HFFc6 (cell line): ENCODE data around the gene C4A. TPM values are rescaled to one million over a fixed set of nuclear protein-coding genes. Genes with fewer than 3 reads are reported as not detected.
"Not testable (repeated sequence)": the region's sequence is repeated elsewhere in the genome, so short reads cannot be mapped to it uniquely, and the experiment has no call there.

Experiments used
- DNase-seq: peaks from one replicate; pipeline ENCODE4 v3.0.0-alpha.2; 2018
- H3K27ac Mint-ChIP-seq: 2 replicates; pipeline ENCODE4 v1.8.0; 2020; ENCODE audit warnings: mild to moderate bottlenecking, mixed read lengths
- H3K27me3 Mint-ChIP-seq: 2 replicates; pipeline ENCODE4 v1.8.0; 2021; ENCODE audit warnings: mild to moderate bottlenecking, moderate library complexity, mixed read lengths; ENCODE audit not compliant: insufficient read depth
- H3K36me3 Mint-ChIP-seq: 2 replicates; pipeline ENCODE4 v1.8.0; 2021; ENCODE audit warnings: low read depth, mixed read lengths
- H3K4me1 Mint-ChIP-seq: 2 replicates; pipeline ENCODE4 v1.8.0; 2020; ENCODE audit warnings: low read depth, mixed read lengths
- H3K4me3 Mint-ChIP-seq: 2 replicates; pipeline ENCODE4 v1.8.0; 2020; ENCODE audit warnings: mild to moderate bottlenecking, moderate library complexity, mixed read lengths
- H3K9me3 Mint-ChIP-seq: 2 replicates; pipeline ENCODE4 v1.8.0; 2020; ENCODE audit warnings: mild to moderate bottlenecking, mixed read lengths
- CTCF ChIP-seq: fragments of 200-600 bp; sonication (generic); IDR thresholded peaks from 2 replicates; pipeline ENCODE4 v1.5.0; 2021; ENCODE audit warnings: antibody characterized with exemption, mild to moderate bottlenecking
- total RNA-seq, 6 experiments: library from RNA; stranded (reverse); fragmentation: NEBNext Ultra II Directional; extraction: Animal tissue kit (Norgen Biotek cat#: 25700); gene quantifications; 2 replicates in 1 of 6; 3 replicates in 5 of 6; pipeline ENCODE4 v1.2.3, GENCODE V29; 2021

C4A gene
- total RNA-seq, 6 experiments from 2014 or later, result 1.2 to 3.2 (median 2.0) TPM

GRCh38 chr6:31978831-31979230, 3.0 kb upstream of the C4A start:
- Mint-ChIP-seq H3K4me3 (no peak overlapping the region), H3K27ac (no peak overlapping the region), H3K9me3 (no peaks in the 10 kb centered on the region), H3K36me3 (no peaks in the 10 kb centered on the region), H3K27me3 (no peaks in the 10 kb centered on the region), H3K4me1 (peaks cover 4% of the 10 kb centered on the region)
- no peak for DNase-seq
- TF ChIP-seq CTCF, result no peak

- H3K27me3 Mint-ChIP-seq, result no peaks in the 10 kb centered on the region
- no peaks in the 10 kb centered on the region for H3K9me3 Mint-ChIP-seq
- H3K27ac Mint-ChIP-seq, result no peak overlapping the region
- no peak overlapping the region for H3K4me3 Mint-ChIP-seq
- DNase-seq, result no peak
- no peak for TF ChIP-seq CTCF
- no peaks in the 10 kb centered on the region for H3K36me3 Mint-ChIP-seq
- H3K4me1 Mint-ChIP-seq, result no peaks in the 10 kb centered on the region
These were observed 2.5 kb upstream of the C4A start for GRCh38 chr6:31979238-31979898.

DNA sequence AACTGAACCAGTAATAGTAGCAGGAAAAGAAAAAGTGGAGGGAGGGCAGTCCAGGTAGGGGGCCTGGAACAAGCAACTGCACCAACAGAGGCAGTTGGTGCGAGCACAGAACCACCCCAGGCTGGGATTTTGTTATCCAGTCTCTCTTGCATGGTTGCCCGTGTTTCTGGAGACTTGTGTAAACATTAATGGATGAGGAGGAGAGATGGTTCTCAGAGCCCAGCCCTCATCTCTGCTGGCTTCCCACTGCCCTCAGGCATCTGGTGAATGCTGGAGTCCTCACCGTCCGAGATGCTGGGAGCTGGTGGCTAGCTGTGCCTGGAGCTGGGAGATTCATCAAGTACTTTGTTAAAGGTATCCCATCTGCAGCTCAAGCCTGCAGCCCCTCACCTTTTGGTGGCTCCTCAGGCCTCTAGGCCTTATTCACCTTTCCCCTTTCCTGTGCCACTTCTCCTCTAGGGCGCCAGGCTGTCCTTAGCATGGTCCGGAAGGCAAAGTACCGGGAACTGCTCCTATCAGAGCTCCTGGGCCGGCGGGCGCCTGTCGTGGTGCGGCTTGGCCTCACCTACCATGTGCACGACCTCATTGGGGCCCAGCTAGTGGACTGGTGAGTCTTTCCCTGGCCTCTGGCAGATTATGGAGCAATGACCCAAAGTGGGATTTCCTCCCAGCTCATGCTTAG, 1.5 kb upstream of the C4A start:
- not testable (repeated sequence) for H3K9me3 Mint-ChIP-seq, DNase-seq, H3K4me3 Mint-ChIP-seq, H3K27me3 Mint-ChIP-seq, H3K4me1 Mint-ChIP-seq, H3K36me3 Mint-ChIP-seq
- H3K27ac Mint-ChIP-seq, result peak overlapping the region; percentile 29; the same call in 1 of the 2 replicates

DNA sequence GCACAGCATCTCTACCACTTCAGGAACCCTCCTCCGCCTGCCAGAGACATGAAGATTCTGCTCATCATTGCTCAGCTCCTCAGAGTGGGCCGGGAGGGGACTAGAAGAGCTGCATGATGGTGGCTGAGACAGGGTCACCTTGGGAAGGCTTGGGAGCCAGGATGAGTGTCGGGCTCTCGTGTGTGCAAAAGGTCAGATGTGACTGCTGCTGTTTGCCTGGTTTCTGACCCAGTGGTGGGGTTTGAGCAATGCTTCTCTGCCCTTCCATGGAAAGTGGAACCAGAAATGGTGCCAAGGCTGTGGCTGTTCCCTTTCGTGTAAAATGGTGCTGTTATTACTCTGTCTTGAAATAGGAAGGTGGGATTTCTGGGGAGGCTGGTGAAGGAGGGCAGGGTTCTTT, 859 bp upstream of the C4A start:
- H3K27ac Mint-ChIP-seq, H3K36me3 Mint-ChIP-seq, DNase-seq, H3K4me1 Mint-ChIP-seq, H3K4me3 Mint-ChIP-seq, H3K9me3 Mint-ChIP-seq, H3K27me3 Mint-ChIP-seq: not testable (repeated sequence)

GRCh38 chr6:31989363-31989762, 7.5 kb downstream of the C4A start:
- H3K27me3 Mint-ChIP-seq, H3K4me3 Mint-ChIP-seq, H3K9me3 Mint-ChIP-seq, DNase-seq, H3K4me1 Mint-ChIP-seq, H3K36me3 Mint-ChIP-seq, H3K27ac Mint-ChIP-seq: not testable (repeated sequence)

- not testable (repeated sequence) for DNase-seq, H3K4me1 Mint-ChIP-seq, H3K27me3 Mint-ChIP-seq, H3K4me3 Mint-ChIP-seq, H3K36me3 Mint-ChIP-seq, H3K27ac Mint-ChIP-seq, H3K9me3 Mint-ChIP-seq
These were observed 12.6 kb downstream of the C4A start for GRCh38 chr6:31994421-31994820.

GRCh38 chr6:31996385-31996784, 14.5 kb downstream of the C4A start:
- DNase-seq, H3K27ac Mint-ChIP-seq, H3K27me3 Mint-ChIP-seq, H3K4me1 Mint-ChIP-seq, H3K9me3 Mint-ChIP-seq, H3K36me3 Mint-ChIP-seq, H3K4me3 Mint-ChIP-seq: not testable (repeated sequence)

DNA sequence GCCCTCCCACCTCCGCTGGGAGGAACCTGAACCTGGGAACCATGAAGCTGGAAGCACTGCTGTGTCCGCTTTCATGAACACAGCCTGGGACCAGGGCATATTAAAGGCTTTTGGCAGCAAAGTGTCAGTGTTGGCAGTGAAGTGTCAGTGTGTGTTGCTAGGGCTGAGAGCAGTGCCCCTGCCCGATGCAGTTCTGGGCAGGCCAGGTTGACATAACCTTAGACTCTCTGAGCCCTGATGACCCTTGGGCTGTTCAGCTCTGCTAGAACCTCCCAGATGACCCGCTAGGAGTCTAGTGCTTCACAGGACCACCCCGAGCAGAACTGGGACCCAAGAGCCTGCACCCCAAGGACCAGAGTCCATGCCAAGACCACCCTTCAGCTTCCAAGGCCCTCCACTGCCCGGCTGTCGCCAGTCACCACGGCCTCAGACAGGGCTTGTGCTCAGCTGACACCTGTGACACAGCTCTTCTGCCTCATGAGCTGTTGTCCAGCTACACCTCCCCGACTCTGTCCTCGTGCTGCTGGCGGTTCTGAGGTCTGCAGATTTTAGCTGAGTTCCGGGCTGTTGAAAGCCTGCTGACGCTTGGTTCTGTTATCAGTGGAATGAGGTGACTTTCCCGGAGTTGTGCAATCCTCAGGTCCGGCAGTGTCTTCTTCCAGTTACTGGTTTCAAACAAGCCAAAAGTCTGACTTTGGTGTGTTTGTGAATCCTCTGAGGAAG, 20.9 kb downstream of the C4A start:
- not testable (repeated sequence) for DNase-seq, H3K27me3 Mint-ChIP-seq, H3K4me1 Mint-ChIP-seq, H3K36me3 Mint-ChIP-seq, H3K9me3 Mint-ChIP-seq, H3K4me3 Mint-ChIP-seq, H3K27ac Mint-ChIP-seq

- not testable (repeated sequence) for H3K9me3 Mint-ChIP-seq, H3K36me3 Mint-ChIP-seq, H3K4me1 Mint-ChIP-seq, H3K27ac Mint-ChIP-seq, H3K27me3 Mint-ChIP-seq, DNase-seq, H3K4me3 Mint-ChIP-seq
These were observed 21.4 kb downstream of the C4A start for GRCh38 chr6:32003301-32003700.

- not testable (repeated sequence) for H3K4me1 Mint-ChIP-seq, H3K36me3 Mint-ChIP-seq, H3K27ac Mint-ChIP-seq, DNase-seq, H3K9me3 Mint-ChIP-seq, H3K27me3 Mint-ChIP-seq, H3K4me3 Mint-ChIP-seq
These were observed 22.5 kb downstream of the C4A start for GRCh38 chr6:32004393-32004792.

DNA sequence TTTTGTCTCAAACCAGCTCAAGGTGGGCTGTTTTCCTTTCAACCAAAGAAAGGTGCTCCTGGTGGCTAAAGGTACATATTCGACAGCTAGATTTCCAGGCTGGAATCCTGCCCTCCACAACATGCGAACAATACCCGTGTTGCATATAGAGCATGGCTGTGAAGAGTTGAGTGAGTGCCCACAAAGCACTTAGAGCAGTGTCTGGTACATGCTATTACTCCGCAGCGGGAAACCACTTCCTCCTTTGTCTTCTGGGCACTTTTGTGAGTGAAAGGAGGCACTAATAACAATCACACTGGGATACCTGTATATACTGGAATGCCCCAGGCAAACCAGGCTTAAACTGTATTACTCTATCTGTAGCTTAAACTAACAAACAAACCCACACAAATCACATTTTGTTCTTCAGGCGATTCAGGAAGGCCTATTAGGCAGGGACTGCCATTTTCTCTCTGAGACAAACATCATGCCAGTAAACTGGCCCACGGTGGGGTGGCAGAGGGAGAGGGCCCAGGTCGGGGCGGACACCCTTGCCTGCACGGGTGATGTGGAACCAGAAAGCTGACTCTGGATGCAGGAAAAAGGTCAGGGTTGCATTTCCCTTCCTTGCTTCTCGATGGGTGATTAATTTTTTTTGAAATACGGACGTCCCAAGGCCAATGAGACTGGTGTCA, 23.1 kb downstream of the C4A start:
- H3K4me1 Mint-ChIP-seq, H3K27me3 Mint-ChIP-seq, DNase-seq, H3K9me3 Mint-ChIP-seq, H3K27ac Mint-ChIP-seq, H3K4me3 Mint-ChIP-seq, H3K36me3 Mint-ChIP-seq: not testable (repeated sequence)
